Upper lobe of left lung (tissue), 6 donors: ENCODE results near the gene TBC1D4. TPM values are rescaled to one million over a fixed set of nuclear protein-coding genes. Genes with fewer than 3 reads are reported as not detected.

ENCODE experiments used
- ATAC-seq, 2 donors: fragments of 200-7000 bp; cut with Tn5 transposase; one replicate each; pipeline ENCODE4 v1.9.1; 2022; ENCODE audit warnings: mild to moderate bottlenecking in 2 of 2, moderate library complexity in 2 of 2; ENCODE audit not compliant: low FRiP score in 2 of 2
- DNase-seq, 2 donors: peaks; one replicate each; pipeline ENCODE4 v3.0.0-alpha.2; 2019 to 2020
- H3K27ac ChIP-seq, 4 donors: fragments of 200-600 bp; sonication (generic); one replicate each; pipeline ENCODE4 v1.5.1; 2016 to 2019
- H3K27me3 ChIP-seq, 4 donors: fragments of 200-600 bp; sonication (generic); one replicate each; pipeline ENCODE4 v1.5.1; 2017 to 2019
- H3K36me3 ChIP-seq, 4 donors: fragments of 200-600 bp; sonication (generic); one replicate each; pipeline ENCODE4 v1.5.1; 2016 to 2019
- H3K4me1 ChIP-seq, 4 donors: fragments of 200-600 bp; sonication (generic); one replicate each; pipeline ENCODE4 v1.5.1; 2018 to 2019
- H3K4me3 ChIP-seq, 4 donors: fragments of 200-600 bp; sonication (generic); one replicate each; pipeline ENCODE4 v1.5.1; 2017 to 2019; ENCODE audit warnings: mild to moderate bottlenecking in 2 of 4, moderate library complexity in 1 of 4
- H3K9me3 ChIP-seq, 4 donors: fragments of 200-600 bp; sonication (generic); one replicate each; pipeline ENCODE4 v1.5.1; 2018 to 2019
- EP300 ChIP-seq, 4 donors: sonication (generic); formaldehyde crosslinking; IDR thresholded peaks; one replicate each; pipeline ENCODE4 v1.5.1; 2017; ENCODE audit warnings: antibody characterized with exemption in 4 of 4, control low read depth in 2 of 4
- POLR2A ChIP-seq, 4 donors: fragments of 450-650 bp; IDR thresholded peaks; one replicate each; pipeline ENCODE4 v1.5.1; 2016 to 2017; ENCODE audit warnings: antibody characterized with exemption in 4 of 4, mild to moderate bottlenecking in 2 of 4
- POLR2AphosphoS5 ChIP-seq, 2 donors: sonication (generic); formaldehyde crosslinking; IDR thresholded peaks; one replicate each; pipeline ENCODE4 v1.5.1; 2017; ENCODE audit warnings: antibody characterized with exemption in 2 of 2
- WGBS, 2 donors: methylation state at CpG; one replicate each; pipeline ENCODE4 v1.1.5; 2017 to 2018; 5-methylcytosine and 5-hydroxymethylcytosine counted together
- total RNA-seq, 6 donors: library from RNA; depleted of rRNA in 4 of 6; stranded (reverse); fragments of >200 nt in 4 of 6; gene quantifications; one replicate each; pipeline versions ENCODE4 v1.1.0 to v1.2.1, GENCODE V29; 2016 to 2021
- TF ChIP-seq, protein P1 (sequence below), 6 experiments: fragments of 450-650 bp in 4 of 6; fragments of 200-600 bp in 2 of 6; sonication (generic) in 2 of 6; IDR thresholded peaks; one replicate each; pipeline ENCODE4 v1.5.1; 2016 to 2019; ENCODE audit warnings: antibody characterized with exemption in 6 of 6
- donor health status: DM: no; HTN: no; CAD: no; lungs with moderate emphysema.
- donor health status: DM: no; HTN: yes; CAD: no; lungs with severe emphysema.

Gene TBC1D4
- total RNA-seq, 6 donors from 2014 or later: 26.1 to 97.4 (median 30.7) TPM

DNA sequence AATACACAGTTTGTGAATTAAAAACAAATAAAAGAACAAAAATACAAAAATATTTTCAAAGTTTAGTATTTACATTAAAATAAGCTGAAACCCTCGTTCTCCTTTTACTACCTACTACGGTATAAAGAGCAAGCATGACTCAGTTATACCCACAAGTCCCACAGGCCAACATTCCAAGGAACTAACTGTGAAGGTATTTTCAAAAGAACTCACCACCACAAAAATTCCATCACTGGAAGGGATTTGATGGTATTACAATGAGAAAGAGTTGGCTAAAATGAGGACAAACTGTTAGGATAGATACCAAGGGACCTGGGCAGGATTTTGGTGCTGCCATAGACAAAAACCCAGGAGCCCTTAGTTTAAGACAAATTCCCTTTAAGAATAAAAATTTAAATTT, 122.7 kb downstream of the TBC1D4 start:
- ATAC-seq (no peak), DNase-seq (no peak)
- no peaks in the 10 kb centered on the region for H3K27me3 ChIP-seq
- TF ChIP-seq, protein P1, sequence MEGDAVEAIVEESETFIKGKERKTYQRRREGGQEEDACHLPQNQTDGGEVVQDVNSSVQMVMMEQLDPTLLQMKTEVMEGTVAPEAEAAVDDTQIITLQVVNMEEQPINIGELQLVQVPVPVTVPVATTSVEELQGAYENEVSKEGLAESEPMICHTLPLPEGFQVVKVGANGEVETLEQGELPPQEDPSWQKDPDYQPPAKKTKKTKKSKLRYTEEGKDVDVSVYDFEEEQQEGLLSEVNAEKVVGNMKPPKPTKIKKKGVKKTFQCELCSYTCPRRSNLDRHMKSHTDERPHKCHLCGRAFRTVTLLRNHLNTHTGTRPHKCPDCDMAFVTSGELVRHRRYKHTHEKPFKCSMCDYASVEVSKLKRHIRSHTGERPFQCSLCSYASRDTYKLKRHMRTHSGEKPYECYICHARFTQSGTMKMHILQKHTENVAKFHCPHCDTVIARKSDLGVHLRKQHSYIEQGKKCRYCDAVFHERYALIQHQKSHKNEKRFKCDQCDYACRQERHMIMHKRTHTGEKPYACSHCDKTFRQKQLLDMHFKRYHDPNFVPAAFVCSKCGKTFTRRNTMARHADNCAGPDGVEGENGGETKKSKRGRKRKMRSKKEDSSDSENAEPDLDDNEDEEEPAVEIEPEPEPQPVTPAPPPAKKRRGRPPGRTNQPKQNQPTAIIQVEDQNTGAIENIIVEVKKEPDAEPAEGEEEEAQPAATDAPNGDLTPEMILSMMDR (IDR thresholded peaks at IDR 0.05): no peak
- no peaks in the 10 kb centered on the region for H3K36me3 ChIP-seq
- WGBS, 2 donors: 87 to 91% methylated on average over 2 of the region's 2 CpGs
- H3K27ac ChIP-seq: no peak overlapping the region
- no peaks in the 10 kb centered on the region for H3K4me1 ChIP-seq
- no peaks in the 10 kb centered on the region for H3K9me3 ChIP-seq
- no peak overlapping the region for H3K4me3 ChIP-seq

DNA sequence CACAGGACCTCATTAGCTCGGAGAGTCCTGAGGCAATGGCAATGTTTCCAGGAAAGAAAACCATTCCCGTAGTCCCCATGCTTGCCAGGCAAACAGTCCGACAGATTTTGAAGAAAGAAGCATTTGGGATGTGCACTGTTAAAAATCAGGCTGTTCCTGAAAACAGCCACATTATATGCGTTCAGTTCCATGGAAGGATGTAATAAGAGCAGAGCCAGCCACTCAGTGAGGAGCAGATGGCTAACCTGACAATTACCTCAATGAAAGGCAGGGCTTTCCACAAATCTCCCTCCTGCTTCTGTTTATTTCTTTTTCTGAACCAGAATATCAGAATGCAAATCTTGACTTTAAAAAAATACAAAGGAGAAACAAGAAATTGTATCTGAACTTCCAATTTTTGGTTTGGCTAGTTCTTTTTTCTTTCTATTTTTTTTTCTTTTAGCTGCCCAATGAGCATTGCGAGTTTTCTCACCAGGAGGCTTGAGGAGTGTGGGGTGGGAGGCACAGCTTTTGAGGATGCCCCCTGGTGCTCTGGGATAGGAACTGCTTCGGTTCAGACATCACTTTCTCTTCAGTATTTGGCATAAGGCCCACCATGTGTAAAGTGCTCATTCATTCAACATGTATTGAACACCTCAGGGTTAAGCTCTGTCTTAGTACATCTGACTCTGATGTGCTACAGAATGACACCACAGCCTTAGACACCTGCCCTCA, 124.2 kb downstream of the TBC1D4 start:
- peak; percentile 71 to 81 for ATAC-seq

DNA sequence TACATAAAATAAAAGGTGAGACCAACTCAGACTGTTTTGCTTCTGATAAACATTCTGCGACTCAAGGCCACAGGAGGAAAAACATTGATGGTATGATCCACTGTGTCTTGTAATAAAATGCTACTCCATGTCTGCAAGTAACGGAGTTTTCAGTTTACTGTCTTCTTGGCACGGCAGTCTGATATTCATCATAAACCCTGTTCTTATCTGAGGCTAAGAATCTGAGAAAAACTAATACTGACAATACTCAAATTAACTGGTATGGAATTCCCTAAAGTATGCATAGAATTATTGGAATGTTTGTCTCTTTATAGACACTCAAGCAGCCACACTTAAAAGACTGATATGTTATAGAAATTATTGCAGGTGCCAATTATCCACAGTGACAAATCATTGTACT, 125.5 kb downstream of the TBC1D4 start:
- ATAC-seq (no peak), DNase-seq (no peak)
- Histone ChIP-seq H3K9me3 (no peaks in the 10 kb centered on the region), H3K27me3 (no peaks in the 10 kb centered on the region), H3K4me1 (no peaks in the 10 kb centered on the region), H3K4me3 (no peak overlapping the region), H3K27ac (no peak overlapping the region), H3K36me3 (no peaks in the 10 kb centered on the region)
- 84 to 88% methylated on average over 3 of the region's 3 CpGs for WGBS, 2 donors
- TF ChIP-seq POLR2AphosphoS5 (IDR thresholded peaks at IDR 0.05): no peak
- TF ChIP-seq POLR2A (IDR thresholded peaks at IDR 0.05): no peak
- no peak for TF ChIP-seq EP300 (IDR thresholded peaks at IDR 0.05)
- TF ChIP-seq, protein P1 (IDR thresholded peaks at IDR 0.05): no peak

More for the DNA sequence above, 124.2 kb downstream of the TBC1D4 start:
- Histone ChIP-seq H3K9me3 (no peaks in the 10 kb centered on the region), H3K27ac (no peak overlapping the region), H3K4me3 (no peak overlapping the region), H3K27me3 (no peaks in the 10 kb centered on the region), H3K36me3 (no peaks in the 10 kb centered on the region), H3K4me1 (no peaks in the 10 kb centered on the region)
- no peak for DNase-seq
- WGBS, 2 donors: 78 to 80% methylated on average over 6 of the region's 6 CpGs
- TF ChIP-seq, protein P1 (IDR thresholded peaks at IDR 0.05): peak in 5 of 6 experiments; percentile 30 to 45 (median 42)
- TF ChIP-seq EP300 (IDR thresholded peaks at IDR 0.05) (no peak), POLR2AphosphoS5 (IDR thresholded peaks at IDR 0.05) (no peak), POLR2A (IDR thresholded peaks at IDR 0.05) (no peak)

DNA sequence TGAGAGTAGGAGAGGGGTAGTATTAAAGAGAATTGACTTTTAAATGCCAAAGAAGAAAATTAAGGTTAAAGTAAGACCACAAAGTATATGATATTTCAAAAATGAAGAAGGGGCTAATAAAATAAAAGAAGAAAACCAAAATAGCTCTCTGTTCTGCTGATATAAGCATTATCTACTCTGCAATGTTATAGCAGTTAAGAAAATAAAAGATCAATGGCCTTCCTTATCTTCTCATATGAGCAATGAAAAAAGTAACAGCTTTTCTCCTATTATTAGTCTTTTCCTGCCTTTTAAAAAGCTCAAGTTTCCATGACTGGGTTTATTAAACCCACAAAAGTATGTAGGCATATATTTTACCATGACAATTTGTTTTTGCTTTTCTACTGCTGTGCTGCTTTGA, 126.4 kb downstream of the TBC1D4 start:
- DNase-seq: no peak
- H3K9me3 ChIP-seq: no peaks in the 10 kb centered on the region
- H3K27me3 ChIP-seq: no peaks in the 10 kb centered on the region
- H3K27ac ChIP-seq: no peak overlapping the region
- ATAC-seq: no peak
- H3K4me3 ChIP-seq: no peak overlapping the region
- TF ChIP-seq EP300 (IDR thresholded peaks at IDR 0.05) (no peak), POLR2A (IDR thresholded peaks at IDR 0.05) (no peak), POLR2AphosphoS5 (IDR thresholded peaks at IDR 0.05) (no peak)
- no peaks in the 10 kb centered on the region for H3K4me1 ChIP-seq
- no peaks in the 10 kb centered on the region for H3K36me3 ChIP-seq

DNA sequence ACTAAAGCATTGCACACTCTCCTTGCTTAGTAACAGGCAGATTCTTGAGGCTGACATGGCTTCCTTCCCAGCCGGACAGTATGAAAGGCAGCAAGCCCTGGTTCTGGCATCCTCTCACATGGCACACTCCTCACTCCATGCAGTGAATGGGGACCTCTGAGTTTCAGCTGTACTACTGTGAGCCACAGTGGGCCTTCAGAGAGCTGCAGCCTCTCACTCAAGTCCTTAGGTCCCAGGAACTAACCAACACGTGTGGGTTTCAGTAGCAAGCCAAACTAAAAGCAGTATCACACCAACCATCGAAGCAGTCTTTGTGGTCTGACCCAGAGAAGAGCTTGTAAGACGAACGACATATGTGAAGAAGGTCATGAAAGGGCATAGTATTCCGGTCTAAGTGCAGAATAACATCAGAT, 128.2 kb downstream of the TBC1D4 start:
- H3K36me3 ChIP-seq: no peaks in the 10 kb centered on the region
- ATAC-seq (no peak), DNase-seq (no peak)
- no peak overlapping the region for H3K27ac ChIP-seq
- WGBS, 2 donors: 80 to 82% methylated on average over 6 of the region's 6 CpGs
- no peaks in the 10 kb centered on the region for H3K9me3 ChIP-seq
- no peaks in the 10 kb centered on the region for H3K27me3 ChIP-seq
- H3K4me3 ChIP-seq: no peak overlapping the region
- no peaks in the 10 kb centered on the region for H3K4me1 ChIP-seq
- TF ChIP-seq POLR2AphosphoS5 (IDR thresholded peaks at IDR 0.05) (no peak), POLR2A (IDR thresholded peaks at IDR 0.05) (no peak), EP300 (IDR thresholded peaks at IDR 0.05) (no peak)
- TF ChIP-seq, protein P1 (IDR thresholded peaks at IDR 0.05): no peak
